Cerebellar cortex (tissue), 1 donor: ENCODE measurements around the gene NKAIN2.
A peak's percentile ranks its signal among the peaks of the same experiment; 100 is the strongest.

Experiments used
- DNase-seq: peaks from one replicate; pipeline ENCODE4 v3.0.0-alpha.2; 2015; ENCODE audit warnings: low spot score

NKAIN2 gene

GRCh38 chr6:124029567-124029966, 225.9 kb downstream of the NKAIN2 start:
- no peak for DNase-seq

DNA sequence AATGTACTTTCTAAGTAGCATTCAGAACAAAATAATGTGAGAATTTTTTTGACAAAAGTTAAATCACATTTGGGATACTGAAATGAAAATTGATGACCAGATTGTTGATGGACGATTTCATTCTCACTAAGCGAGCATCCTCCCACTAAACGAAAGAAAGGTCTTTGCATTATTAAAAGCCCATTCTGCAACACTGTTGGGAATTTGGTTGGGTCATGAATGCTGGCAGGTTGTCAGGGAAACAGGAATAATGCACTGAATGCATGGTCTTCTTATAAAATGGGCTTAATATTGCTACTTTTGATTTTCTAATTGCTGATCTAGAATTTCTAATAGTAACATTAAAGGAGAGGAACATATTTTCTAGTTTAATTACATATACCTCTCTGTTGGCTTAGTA, 229.8 kb downstream of the NKAIN2 start:
- no peak for DNase-seq

GRCh38 chr6:124036384-124036783, 232.7 kb downstream of the NKAIN2 start:
- DNase-seq: no peak

GRCh38 chr6:124040655-124041054, 237.0 kb downstream of the NKAIN2 start:
- no peak for DNase-seq

GRCh38 chr6:124052120-124052519, 248.5 kb downstream of the NKAIN2 start:
- DNase-seq: no peak

- DNase-seq: no peak
Observed at GRCh38 chr6:124053315-124053714, 249.7 kb downstream of the NKAIN2 start.

DNA sequence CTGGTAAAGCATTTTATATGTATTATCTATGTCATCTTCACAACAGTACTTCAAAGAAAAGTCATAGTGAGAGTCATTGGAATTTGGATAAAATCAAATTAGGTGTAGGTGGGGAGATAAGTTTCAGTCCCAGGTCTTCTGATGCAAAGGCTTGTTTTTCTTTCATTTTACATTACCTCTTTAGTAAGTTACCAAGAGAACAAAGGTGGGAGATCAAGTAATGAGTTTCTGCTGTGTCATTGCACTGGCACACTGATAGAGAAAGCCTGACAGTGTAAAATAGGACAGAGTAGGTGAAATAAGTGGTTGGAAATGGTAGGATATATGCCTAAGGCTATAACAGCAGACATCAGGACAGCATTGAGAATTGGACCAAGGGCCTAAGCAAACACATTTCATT, 250.4 kb downstream of the NKAIN2 start:
- no peak for DNase-seq

DNA sequence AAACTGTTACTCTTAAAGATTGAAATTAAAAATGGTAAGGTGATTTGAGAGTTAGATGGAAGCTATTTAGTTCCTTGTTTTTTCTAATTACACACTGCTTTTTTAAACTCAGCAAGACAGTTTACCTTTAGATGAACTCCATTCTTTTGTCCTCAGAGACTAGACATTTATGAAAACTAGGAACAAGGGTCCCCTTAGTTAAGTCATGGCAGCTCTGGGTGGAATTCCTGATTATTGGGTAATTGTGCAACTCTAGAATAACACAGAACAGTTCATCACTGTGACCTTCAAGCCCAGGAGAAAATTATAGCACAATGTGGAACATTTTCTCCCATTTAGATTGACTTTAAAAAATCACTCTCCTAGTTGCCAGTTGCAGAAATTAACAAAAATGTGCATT, 251.7 kb downstream of the NKAIN2 start:
- DNase-seq: no peak

DNA sequence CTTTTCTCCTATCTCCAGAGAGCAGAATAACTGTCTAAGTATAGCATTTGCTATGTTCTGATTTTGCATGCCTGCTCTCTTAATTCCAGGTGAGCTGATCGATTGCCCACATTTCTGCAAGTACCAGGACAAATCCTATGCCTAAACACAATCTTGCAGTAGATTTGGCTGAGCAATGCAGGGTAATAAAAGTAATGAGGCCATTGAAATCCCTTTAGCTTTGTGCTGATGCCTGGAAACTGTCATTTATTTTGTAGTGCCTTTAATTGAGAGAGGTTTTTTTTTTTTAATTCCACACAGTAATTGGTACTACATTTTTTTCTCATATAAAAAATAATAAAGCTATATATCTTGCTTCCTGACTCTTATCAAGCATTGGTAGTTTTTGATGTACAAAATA, 252.3 kb downstream of the NKAIN2 start:
- DNase-seq: no peak

DNA sequence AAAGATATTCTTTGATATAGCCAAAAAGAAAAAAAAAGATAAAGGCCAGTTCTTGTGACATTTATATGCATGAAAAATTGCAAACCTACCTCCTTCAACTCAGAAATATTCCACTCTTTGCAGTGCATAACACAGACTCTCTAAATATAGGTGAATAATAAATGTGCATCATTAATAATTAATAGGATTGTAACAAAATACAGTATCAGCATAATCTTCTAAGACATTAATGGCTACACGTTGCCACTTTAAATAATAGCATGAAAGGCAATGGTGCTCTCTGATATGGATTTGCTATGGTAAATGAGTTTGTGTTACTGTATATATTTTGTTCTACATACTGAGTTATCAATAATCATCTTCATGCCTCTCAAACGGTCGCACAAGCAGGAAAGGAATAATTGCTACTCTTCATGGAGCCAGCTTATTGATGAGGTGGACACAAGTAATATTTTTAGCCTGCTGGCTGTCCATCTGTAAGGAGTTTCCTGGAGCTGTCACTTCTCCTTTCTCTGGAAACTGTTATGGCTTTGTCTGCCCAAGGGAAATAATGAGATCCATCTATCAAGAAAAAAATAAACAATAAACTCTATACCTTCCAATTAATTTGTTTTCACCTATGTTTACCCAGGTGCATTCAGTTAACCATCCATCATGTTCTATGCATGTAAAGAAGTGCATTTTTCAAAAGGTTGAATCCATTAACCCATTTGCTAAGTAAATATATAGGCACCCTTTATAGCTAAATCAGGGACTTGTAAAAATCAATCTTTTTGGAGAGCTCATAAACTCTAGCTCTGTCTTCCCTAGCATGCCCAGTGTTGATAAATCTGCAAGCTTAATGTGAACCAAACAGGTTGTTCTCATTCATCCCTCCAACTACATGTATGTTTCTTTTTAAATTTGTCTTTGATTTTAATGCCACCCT, 253.0 kb downstream of the NKAIN2 start:
- DNase-seq: no peak

DNA sequence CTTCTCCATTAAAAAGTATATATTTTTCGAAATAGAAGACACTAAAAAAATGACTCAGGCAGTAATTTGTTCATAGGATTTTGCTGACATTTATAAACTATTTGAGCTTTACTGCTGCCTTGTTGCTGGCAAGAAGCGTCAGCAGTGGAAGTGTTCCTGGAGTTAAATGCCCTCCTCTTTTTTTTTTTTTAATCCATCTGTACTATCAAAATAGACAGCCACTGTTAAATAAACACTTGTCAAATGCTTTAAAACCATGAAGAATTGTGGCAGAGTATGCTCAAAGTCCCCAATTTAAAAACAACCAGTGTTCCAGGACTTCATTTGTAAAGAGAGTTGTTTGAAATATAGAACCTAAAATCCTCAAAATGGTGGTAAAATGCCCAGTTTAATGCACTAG, 253.8 kb downstream of the NKAIN2 start:
- DNase-seq: peak; percentile 48

GRCh38 chr6:124064317-124065113, 260.9 kb downstream of the NKAIN2 start:
- no peak for DNase-seq

DNA sequence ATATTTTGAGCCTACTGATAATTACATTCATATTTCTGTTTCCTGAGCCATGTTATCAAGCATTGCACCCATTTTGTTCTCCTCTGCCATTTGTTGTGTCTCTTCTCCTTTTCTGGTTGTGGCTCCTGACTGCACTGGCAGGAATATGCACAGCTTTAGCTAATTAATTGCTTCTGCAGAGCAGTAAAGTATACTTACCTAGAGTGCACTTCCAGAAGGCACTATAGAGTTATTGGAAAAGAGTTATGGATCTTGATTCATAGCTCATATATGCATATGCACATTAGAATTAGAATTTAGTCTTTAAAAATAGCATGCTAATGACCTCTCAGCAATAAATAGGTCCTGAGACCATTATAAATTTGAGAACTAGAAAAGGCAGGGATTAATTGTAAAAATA, 262.6 kb downstream of the NKAIN2 start:
- no peak for DNase-seq

DNA sequence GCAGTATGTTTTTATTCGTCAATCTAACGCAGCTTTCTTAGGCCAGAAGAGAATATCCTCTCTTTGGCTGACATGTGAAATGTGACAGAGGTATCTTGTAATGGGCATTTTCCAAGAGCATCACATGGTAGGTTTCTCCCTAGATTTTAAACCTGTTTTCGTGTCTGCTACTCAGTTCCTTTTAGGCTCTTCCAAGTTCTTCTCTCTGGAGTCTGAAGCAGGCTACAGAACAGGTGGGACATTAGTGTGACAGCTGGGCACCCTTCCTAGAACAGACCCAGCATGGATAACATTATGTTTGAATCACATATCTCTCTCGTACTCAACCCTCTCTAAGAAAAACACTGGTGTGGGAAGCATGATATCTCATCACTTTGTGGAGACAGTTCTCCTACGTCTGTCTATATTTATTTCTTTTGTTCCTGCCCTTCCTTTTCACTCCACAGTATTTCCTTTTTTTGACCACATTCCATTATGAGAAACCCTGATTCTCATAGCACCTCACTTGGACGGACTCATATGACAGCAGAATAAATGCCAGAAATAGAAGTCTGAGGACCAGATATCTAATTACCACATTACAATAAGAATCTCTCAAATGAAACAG, 263.4 kb downstream of the NKAIN2 start:
- DNase-seq: peak; percentile 94

DNA sequence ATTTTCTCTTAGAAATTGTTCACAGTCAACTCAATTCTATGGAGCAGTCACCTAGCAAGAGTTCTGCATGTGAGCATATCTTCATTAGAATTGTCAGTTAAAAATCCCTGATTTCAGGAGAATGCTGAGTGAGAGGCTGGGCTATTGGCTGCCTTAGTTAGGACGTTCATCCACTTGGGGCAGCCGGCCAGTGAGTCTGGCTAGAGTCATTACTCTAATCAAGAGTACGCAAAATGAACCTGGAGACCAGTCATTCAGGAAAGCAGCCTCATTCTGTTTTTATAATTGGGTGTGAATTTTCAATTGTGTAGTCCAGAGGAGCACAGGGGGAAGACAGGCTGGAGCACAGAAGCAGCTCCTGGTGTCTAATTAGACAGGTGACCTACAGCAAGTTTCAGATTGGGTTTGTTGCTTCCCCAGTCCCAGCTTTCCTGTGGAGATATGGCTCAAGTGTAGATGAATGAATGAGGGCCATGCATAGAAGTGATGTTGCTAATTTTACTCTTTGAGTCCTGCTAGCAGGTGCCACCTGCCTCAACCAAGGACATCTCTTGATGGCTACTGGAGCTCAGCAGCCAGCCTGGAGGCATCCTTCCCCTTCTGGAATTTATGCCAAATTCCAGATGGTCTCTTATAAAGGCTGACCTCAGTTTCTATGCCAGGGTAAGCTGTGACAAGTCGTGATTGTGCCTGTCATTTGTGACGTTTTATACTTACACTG, 265.7 kb downstream of the NKAIN2 start:
- peak; percentile 72 for DNase-seq

DNA sequence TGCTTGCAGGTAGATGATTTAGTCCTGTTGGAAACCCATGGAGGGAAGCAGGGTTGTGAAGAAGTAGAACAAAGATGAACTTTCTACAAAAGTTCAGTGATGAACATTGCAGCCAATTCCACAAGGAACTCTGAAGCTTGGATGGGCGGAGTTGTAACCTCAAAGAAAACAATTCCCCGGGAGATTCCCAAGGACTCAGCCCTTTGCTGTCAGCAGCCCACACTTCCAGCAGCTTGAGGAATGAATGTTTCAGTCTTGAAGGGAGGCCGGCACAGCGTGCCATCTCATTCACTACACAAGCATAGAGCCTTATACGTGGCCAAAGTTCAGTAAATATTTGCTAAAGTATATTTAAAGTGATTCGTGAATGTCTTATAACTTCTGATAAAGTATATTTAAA, 269.4 kb downstream of the NKAIN2 start:
- DNase-seq: no peak

- no peak for DNase-seq
Observed at GRCh38 chr6:124073820-124074587, 270.3 kb downstream of the NKAIN2 start.

DNA sequence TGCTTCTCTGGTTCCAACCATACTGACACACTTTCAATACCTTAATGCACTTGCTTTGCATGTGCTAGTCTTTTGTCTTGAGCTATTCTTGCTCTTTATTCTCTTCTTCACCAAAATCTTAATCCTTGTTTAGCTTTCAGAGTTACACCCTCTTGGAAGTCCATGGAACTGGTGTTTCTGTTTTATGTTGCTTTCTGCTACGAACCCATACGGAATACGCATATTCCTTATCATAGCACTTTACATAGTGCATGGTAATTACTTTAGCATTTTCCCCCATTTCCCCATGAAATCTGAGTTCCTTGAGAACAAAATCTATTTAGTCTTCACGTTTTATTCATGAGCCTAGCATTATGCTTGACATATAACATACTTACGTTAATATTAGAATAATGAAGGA, 270.9 kb downstream of the NKAIN2 start:
- DNase-seq: no peak

GRCh38 chr6:124076336-124077048, 272.8 kb downstream of the NKAIN2 start:
- DNase-seq: peak; percentile 67

GRCh38 chr6:124078169-124078568, 274.5 kb downstream of the NKAIN2 start:
- no peak for DNase-seq

GRCh38 chr6:124080483-124080882, 276.8 kb downstream of the NKAIN2 start:
- no peak for DNase-seq
